HepG2 (cell line): ENCODE measurements around the gene LIFR. TPM values are rescaled to one million over a fixed set of nuclear protein-coding genes. Genes with fewer than 3 reads are reported as not detected.

Experiments used
- ATAC-seq: fragments of 200-7000 bp; cut with Tn5 transposase; 3 replicates; pipeline ENCODE4 v1.9.1; 2020; ENCODE audit warnings: mild to moderate bottlenecking, moderate library complexity
- BruUV-seq: library from RNA; stranded (reverse); fragments of 400-500 nt; replicated peaks from 2 replicates; lab custom pipeline; 2021; lab: Mats Ljungman, UMichigan
- CTCF ChIA-PET: fragments of 300-600 bp; formaldehyde crosslinking; extraction: SDS; loops from one replicate; lab custom pipeline; 2021; ENCODE audit warnings: low total read pairs, inconsistent platforms, low intra/inter-chr PET ratio; lab: Yijun Ruan, JAX
- POLR2A ChIA-PET: fragments of 350-600 bp; sonication (Branson Sonifier 250); formaldehyde crosslinking; loops from one replicate; lab custom pipeline; 2020; ENCODE audit warnings: antibody characterized with exemption, inconsistent platforms; lab: Yijun Ruan, JAX
- DNase-seq: peaks from one replicate; pipeline ENCODE4 v3.0.0-alpha.2; 2015; ENCODE audit warnings: low spot score
- FAIRE-seq: peaks from 3 replicates; lab custom pipeline; 2011; peaks lifted over from hg19 to GRCh38; lab: Jason Lieb, UNC
- H2AFZ ChIP-seq: one replicate; pipeline ENCODE4 v1.6.1; 2011; ENCODE audit warnings: low read length, inconsistent platforms
- H3K27ac ChIP-seq: fragments of 300-600 bp; 3 replicates; pipeline ENCODE4 v1.8.0; 2011; ENCODE audit warnings: mixed run types, mild to moderate bottlenecking, mixed read lengths, low read length, inconsistent platforms; ENCODE audit not compliant: insufficient read depth; ENCODE audit errors: extremely low read length
- H3K27me3 ChIP-seq, 2 experiments: fragments of 200-600 bp in 1 of 2; 2 replicates in 1 of 2; 3 replicates in 1 of 2; pipeline versions ENCODE4 v1.6.0 to v1.8.0; 2011; ENCODE audit warnings: low read length in 2 of 2, mild to moderate bottlenecking in 2 of 2, moderate library complexity in 2 of 2, inconsistent platforms in 1 of 2; ENCODE audit not compliant: insufficient read depth in 2 of 2, control insufficient read depth in 1 of 2
- H3K36me3 ChIP-seq, 2 experiments: fragments of 200-600 bp in 1 of 2; replicated peaks in 1 of 2; 2 replicates in 1 of 2; 3 replicates in 1 of 2; pipeline versions ENCODE4 v1.5.1 to v1.8.0; 2011; ENCODE audit warnings: low read length in 2 of 2, inconsistent platforms in 1 of 2; ENCODE audit not compliant: insufficient read depth in 2 of 2, control insufficient read depth in 1 of 2
- H3K4me1 ChIP-seq: 2 replicates; pipeline ENCODE4 v1.5.1; 2012; ENCODE audit warnings: low read length, inconsistent platforms; ENCODE audit not compliant: insufficient read depth
- H3K4me2 ChIP-seq: 2 replicates; pipeline ENCODE4 v1.6.0; 2011; ENCODE audit warnings: low read depth, low read length, inconsistent platforms
- H3K4me3 ChIP-seq, 3 experiments: fragments of 200-600 bp in 1 of 3; sonication (generic), shearing (Covaris generic) in 1 of 3; replicated peaks in 1 of 3; 2 replicates each; pipeline ENCODE4 v1.5.1; 2011 to 2016; ENCODE audit warnings: low read length in 3 of 3, inconsistent platforms in 2 of 3, low read depth in 2 of 3, mild to moderate bottlenecking in 2 of 3, control low read depth in 1 of 3, mixed read lengths in 1 of 3; ENCODE audit not compliant: insufficient read depth in 1 of 3
- H3K79me2 ChIP-seq: one replicate; pipeline ENCODE4 v1.6.1; 2011; ENCODE audit warnings: low read length, inconsistent platforms; ENCODE audit not compliant: insufficient read depth
- H3K9ac ChIP-seq: 2 replicates; pipeline ENCODE4 v1.6.0; 2011; ENCODE audit warnings: mild to moderate bottlenecking, low read depth, low read length, inconsistent platforms; ENCODE audit not compliant: insufficient read depth
- H3K9me3 ChIP-seq: 2 replicates; pipeline ENCODE4 v1.5.1; 2012; ENCODE audit warnings: mild to moderate bottlenecking, low read length
- H4K20me1 ChIP-seq: 2 replicates; pipeline ENCODE4 v1.6.0; 2011; ENCODE audit warnings: inconsistent platforms, mild to moderate bottlenecking, low read length, moderate library complexity; ENCODE audit not compliant: insufficient read depth
- CSRNP1 ChIP-seq: sonication (generic); formaldehyde crosslinking; IDR thresholded peaks from 2 replicates; pipeline ENCODE4 v1.8.1; 2023; ENCODE audit warnings: mild to moderate bottlenecking, missing genetic modification reagents
- FOSL2 ChIP-seq: sonication (generic); formaldehyde crosslinking; IDR thresholded peaks from 2 replicates; pipeline ENCODE4 v1.4.0; 2020; ENCODE audit warnings: missing genetic modification reagents
- FOXO4 ChIP-seq: sonication (generic); formaldehyde crosslinking; conservative IDR thresholded peaks from 2 replicates; pipeline ENCODE4 v1.8.1; 2023; ENCODE audit warnings: missing genetic modification reagents
- HDAC1 ChIP-seq: sonication (generic); formaldehyde crosslinking; IDR thresholded peaks from 2 replicates; pipeline ENCODE4 v1.5.1; 2020; ENCODE audit warnings: mild to moderate bottlenecking, missing genetic modification reagents
- HNRNPH1 ChIP-seq: fragments of 200-400 bp; formaldehyde crosslinking; optimal IDR thresholded peaks from 2 replicates; pipeline ENCODE3; 2017; ENCODE audit warnings: mild to moderate bottlenecking, low read depth, low read length
- KAT8 ChIP-seq: IDR thresholded peaks from 2 replicates; pipeline ENCODE4 v1.6.1; 2016; ENCODE audit warnings: missing genetic modification reagents, missing compliant biosample characterization
- MTA1 ChIP-seq: sonication (generic); formaldehyde crosslinking; IDR thresholded peaks from 2 replicates; pipeline ENCODE4 v1.4.0; 2020; ENCODE audit warnings: missing genetic modification reagents, mild to moderate bottlenecking, borderline replicate concordance
- RAD51 ChIP-seq: fragments of 450-650 bp; IDR thresholded peaks from 2 replicates; pipeline ENCODE4 v1.6.1; 2016; ENCODE audit warnings: borderline replicate concordance
- RBFOX2 ChIP-seq: fragments of 200-400 bp; formaldehyde crosslinking; IDR thresholded peaks from 2 replicates; pipeline ENCODE4 v1.6.1; 2017; ENCODE audit warnings: low read depth, mild to moderate bottlenecking, low read length
- TEAD3 ChIP-seq: optimal IDR thresholded peaks from 2 replicates; pipeline ENCODE3; 2016; ENCODE audit warnings: borderline replicate concordance
- ZNF251 ChIP-seq: sonication (generic); formaldehyde crosslinking; IDR thresholded peaks from 2 replicates; pipeline ENCODE4 v1.9.0; 2021; ENCODE audit warnings: mild to moderate bottlenecking, missing genetic modification reagents
- ZNF383 ChIP-seq: sonication (generic); formaldehyde crosslinking; IDR thresholded peaks from 2 replicates; pipeline ENCODE4 v1.4.0; 2020; ENCODE audit warnings: missing genetic modification reagents, mild to moderate bottlenecking, borderline replicate concordance
- ZNF670 ChIP-seq: sonication (generic); formaldehyde crosslinking; IDR thresholded peaks from 2 replicates; pipeline ENCODE4 v1.8.0; 2022; ENCODE audit warnings: mild to moderate bottlenecking, missing genetic modification reagents, borderline replicate concordance
- ZNF704 ChIP-seq: sonication (generic); formaldehyde crosslinking; IDR thresholded peaks from 2 replicates; pipeline ENCODE4 v1.8.1; 2023; ENCODE audit warnings: mild to moderate bottlenecking, inconsistent platforms, moderate library complexity, missing genetic modification reagents, borderline replicate concordance
- ZNF709 ChIP-seq: sonication (generic); formaldehyde crosslinking; IDR thresholded peaks from 2 replicates; pipeline ENCODE4 v1.5.0; 2020; ENCODE audit warnings: mild to moderate bottlenecking, missing genetic modification reagents
- WGBS: methylation state at CpG from one replicate; pipeline ENCODE4 v1.1.6; 2017; ENCODE audit warnings: low lambda C conversion rate; 5-methylcytosine and 5-hydroxymethylcytosine counted together
- in situ Hi-C: cut with HindIII; loops from 2 replicates; pipeline ENCODE4 v1.10.0; 2017; ENCODE audit warnings: low pct_unique_long_range_greater_than_20kb; ENCODE audit not compliant: extremely low pct_ligation_motif_present
- intact Hi-C: fragments of 100-400 bp; cut with micrococcal nuclease; formaldehyde crosslinking; loops from one replicate; pipeline ENCODE4 v1.10.0; 2022; ENCODE audit not compliant: unreplicated experiment
- polyA plus RNA-seq, 8 experiments: library from polyadenylated mRNA; depleted of rRNA in 3 of 8; stranded (reverse) in 7 of 8; unstranded in 1 of 8; fragments of >200 nt; fragmentation: Illumina TruSeq in 4 of 8; extraction: Trizol in 4 of 8; gene quantifications; 2 replicates each; pipeline versions ENCODE4 v1.2.1 to v1.2.3, GENCODE V29; 2011 to 2016; ENCODE audit warnings: low read depth in 4 of 8, missing spikeins in 1 of 8, mixed read lengths in 1 of 8; ENCODE audit not compliant: insufficient read depth in 1 of 8
- total RNA-seq, 5 experiments: library from RNA; depleted of rRNA; stranded (reverse); fragments of >200 nt; fragmentation: Illumina TruSeq; extraction: Trizol; gene quantifications; 2 replicates each; pipeline ENCODE4 v1.2.3, GENCODE V29; 2016; ENCODE audit warnings: low read depth in 1 of 5

Gene LIFR
- total and polyA plus RNA-seq, 2 of the 13 experiments (the other 11 are each of a cell fraction or from before 2014, with no cell fraction given): 6.3 to 25.2 TPM

- ATAC-seq (no peak), FAIRE-seq (no peak), DNase-seq (no peak)
- no peak overlapping the region for H3K9ac ChIP-seq
- no peak overlapping the region for H3K4me3 ChIP-seq
- no peaks in the 10 kb centered on the region for H3K36me3 ChIP-seq
- intact Hi-C loops (no loop called here), in situ Hi-C loops (no loop called here)
- H3K9me3 ChIP-seq: no peaks in the 10 kb centered on the region
- TF ChIP-seq ZNF251 (CRISPR knock-in tag) (no peak), ZNF383 (no peak), HNRNPH1 (no peak), KAT8 (CRISPR knock-in tag) (no peak), RBFOX2 (no peak), ZNF709 (CRISPR knock-in tag) (no peak), HDAC1 (CRISPR knock-in tag) (no peak), TEAD3 (no peak), MTA1 (CRISPR knock-in tag) (no peak), FOSL2 (CRISPR knock-in tag) (no peak), ZNF670 (CRISPR knock-in tag) (no peak), ZNF704 (CRISPR knock-in tag) (no peak), FOXO4 (CRISPR knock-in tag) (no peak), RAD51 (no peak), CSRNP1 (CRISPR knock-in tag) (no peak)
- no TSS peak for BruUV-seq
- no peak overlapping the region for H2AFZ ChIP-seq
- no peak overlapping the region for H3K27ac ChIP-seq
- WGBS: 45% methylated on average over 7 of the region's 7 CpGs
- no peaks in the 10 kb centered on the region for H3K79me2 ChIP-seq
- H3K4me2 ChIP-seq: no peak overlapping the region
- ChIA-PET CTCF (no interaction called here), POLR2A (no interaction called here)
- no peaks in the 10 kb centered on the region for H3K4me1 ChIP-seq
- no peaks in the 10 kb centered on the region for H4K20me1 ChIP-seq
- no peaks in the 10 kb centered on the region for H3K27me3 ChIP-seq
Measured at GRCh38 chr5:38576442-38576841, 20.0 kb upstream of the LIFR start.
